Measurements from ENCODE around the gene TBC1D2B. TPM values are rescaled to one million over a fixed set of nuclear protein-coding genes. Genes with fewer than 3 reads are reported as not detected.

TBC1D2B gene
- polyA plus RNA-seq: 10 to 100 TPM in 2 of 4 donors, 1 to 10 TPM in 2; 7.6 to 44.4 (median 11.9) TPM
- long read RNA-seq, donor 1: 0 reads
- long read RNA-seq, donor 2, full-length matches to known transcripts: 12 of 12 reads
- long read RNA-seq, donor 2, partial matches to known transcripts: 0 of 12 reads
- long read RNA-seq, donor 2, other reads (novel, unspliced or antisense): 0 of 12 reads
- long read RNA-seq, donor 3, full-length matches to known transcripts: 31 of 31 reads
- long read RNA-seq, donor 3, partial matches to known transcripts: 0 of 31 reads
- long read RNA-seq, donor 3, other reads (novel, unspliced or antisense): 0 of 31 reads
- long read RNA-seq, donor 4, full-length matches to known transcripts: 1 of 1 reads
- long read RNA-seq, donor 4, partial matches to known transcripts: 0 of 1 reads
- long read RNA-seq, donor 4, other reads (novel, unspliced or antisense): 0 of 1 reads
- long read RNA-seq, donor 5, full-length matches to known transcripts: 14 of 14 reads
- long read RNA-seq, donor 5, partial matches to known transcripts: 0 of 14 reads
- long read RNA-seq, donor 5, other reads (novel, unspliced or antisense): 0 of 14 reads
- long read RNA-seq, donor 6, full-length matches to known transcripts: 22 of 22 reads
- long read RNA-seq, donor 6, partial matches to known transcripts: 0 of 22 reads
- long read RNA-seq, donor 6, other reads (novel, unspliced or antisense): 0 of 22 reads
- long read RNA-seq, donor 7, full-length matches to known transcripts: 10 of 10 reads
- long read RNA-seq, donor 7, partial matches to known transcripts: 0 of 10 reads
- long read RNA-seq, donor 7, other reads (novel, unspliced or antisense): 0 of 10 reads
- long read RNA-seq, donor 8, full-length matches to known transcripts: 5 of 5 reads
- long read RNA-seq, donor 8, partial matches to known transcripts: 0 of 5 reads
- long read RNA-seq, donor 8, other reads (novel, unspliced or antisense): 0 of 5 reads
- long read RNA-seq, donor 9, full-length matches to known transcripts: 7 of 7 reads
- long read RNA-seq, donor 9, partial matches to known transcripts: 0 of 7 reads
- long read RNA-seq, donor 9, other reads (novel, unspliced or antisense): 0 of 7 reads
- long read RNA-seq, donor 10, full-length matches to known transcripts: 25 of 25 reads
- long read RNA-seq, donor 10, partial matches to known transcripts: 0 of 25 reads
- long read RNA-seq, donor 10, other reads (novel, unspliced or antisense): 0 of 25 reads

DNA sequence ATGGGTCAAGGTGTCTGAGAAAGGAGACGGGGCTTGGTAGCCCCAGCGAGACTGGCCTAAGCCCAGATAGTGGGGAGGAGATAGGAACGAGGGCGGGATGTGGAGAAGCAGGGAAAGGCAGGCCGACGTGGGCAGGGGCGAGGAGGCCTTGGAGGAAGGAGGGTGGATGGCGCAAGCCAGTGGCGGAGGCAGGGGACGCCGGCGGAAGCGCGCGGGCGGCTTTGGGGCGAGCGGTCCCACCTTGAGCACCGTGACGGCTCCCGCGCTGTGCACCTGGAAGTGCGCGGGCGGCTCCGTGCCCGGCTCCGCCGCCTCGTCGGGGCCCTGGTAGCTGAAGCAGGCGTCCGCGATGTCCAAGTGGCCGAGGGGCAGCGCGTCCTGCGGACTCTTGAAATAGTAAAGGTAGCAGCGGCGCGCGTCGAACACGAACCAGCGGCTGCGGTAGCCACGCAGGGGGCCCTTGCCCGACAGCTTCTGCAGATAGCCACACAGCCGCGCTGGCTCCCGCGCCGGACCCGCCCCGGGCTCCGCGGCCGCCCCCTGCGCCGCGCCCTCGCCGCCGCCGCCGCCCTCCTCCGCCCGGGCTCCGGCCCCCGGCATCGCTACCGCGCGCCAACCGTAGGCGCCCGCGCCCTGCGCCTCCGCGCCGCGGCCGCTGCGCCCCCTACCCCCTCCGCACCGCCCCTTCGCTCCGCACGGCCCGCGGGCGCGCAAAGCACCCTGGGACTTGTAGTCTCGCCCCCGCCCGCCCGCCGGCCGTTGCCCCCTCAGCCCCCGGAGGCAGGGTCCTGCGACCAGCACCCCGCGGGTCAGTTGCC is at the start of gene TBC1D2B:
Gene TBC1D2B (minus strand): TSS at position 659 of the 818 bp plus-strand sequence. CDS start 59 bp downstream, at position 600.
- Histone ChIP-seq H3K9me3 (ENCODE audit: control insufficient read depth in 2 of 2, insufficient read depth in 1 of 2, low read depth in 1 of 2, low read length in 1 of 2) (no peaks in the 10 kb centered on the region), H3K36me3 (ENCODE audit: control insufficient read depth in 3 of 3, insufficient read depth in 2 of 3, low read depth in 1 of 3, low read length in 3 of 3) (peaks cover 0 to 8% (median 0%) of the 10 kb centered on the region in 3 donors), H3K27me3 (ENCODE audit: control insufficient read depth in 3 of 3, insufficient read depth in 3 of 3, low read length in 3 of 3) (no peaks in the 10 kb centered on the region), H3K4me1 (ENCODE audit: control insufficient read depth in 3 of 3, insufficient read depth in 2 of 3, low read depth in 1 of 3, low read length in 2 of 3) (peaks cover 1 to 45% (median 5%) of the 10 kb centered on the region in 3 donors), H3K27ac (ENCODE audit: low read depth in 1 of 3, low read length in 2 of 3) (peak within 1 kb of the TSS; percentile 88 to 94 (median 92)), H3K4me3 (ENCODE audit: low read depth in 1 of 3, low read length in 3 of 3) (peak within 1 kb of the TSS; percentile 93 to 94 (median 93))
- FAIRE-seq (no peak), DNase-seq (peak; percentile 60 to 81)
- 1% methylated on average over 62 to 104 of the region's 104 CpGs for WGBS, 3 donors

DNA sequence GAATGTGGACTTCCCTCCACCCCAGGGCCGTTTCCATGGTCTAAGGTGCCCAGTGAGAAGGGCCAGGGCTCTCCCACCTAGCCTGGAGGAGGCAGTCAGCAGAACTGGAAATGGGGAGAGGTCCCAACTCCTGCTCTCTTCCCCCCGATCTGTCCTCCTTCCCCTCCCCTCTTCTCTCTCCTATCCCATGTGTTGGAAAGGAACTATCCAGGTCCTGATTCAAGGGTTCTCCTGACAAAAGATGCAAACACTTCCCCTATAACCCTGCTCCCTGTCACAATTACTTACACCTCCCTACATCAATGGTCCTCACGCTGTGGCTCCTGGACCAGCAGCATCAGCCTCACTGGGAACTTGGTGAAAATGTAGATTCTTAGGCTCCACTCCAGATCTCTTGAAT is 47.8 kb upstream of the TBC1D2B start:
- Histone ChIP-seq H3K9me3 (ENCODE audit: control insufficient read depth in 2 of 2, insufficient read depth in 1 of 2, low read depth in 1 of 2, low read length in 1 of 2) (no peaks in the 10 kb centered on the region), H3K36me3 (ENCODE audit: control insufficient read depth in 3 of 3, insufficient read depth in 2 of 3, low read depth in 1 of 3, low read length in 3 of 3) (peaks cover 0 to 67% (median 0%) of the 10 kb centered on the region in 3 donors), H3K4me3 (ENCODE audit: low read depth in 1 of 3, low read length in 3 of 3) (no peak overlapping the region), H3K4me1 (ENCODE audit: control insufficient read depth in 3 of 3, insufficient read depth in 2 of 3, low read depth in 1 of 3, low read length in 2 of 3) (peaks cover 0 to 32% (median 2%) of the 10 kb centered on the region in 3 donors), H3K27me3 (ENCODE audit: control insufficient read depth in 3 of 3, insufficient read depth in 3 of 3, low read length in 3 of 3) (no peaks in the 10 kb centered on the region), H3K27ac (ENCODE audit: low read depth in 1 of 3, low read length in 2 of 3) (no peak overlapping the region)
- 80 to 91% (median 85%) methylated on average over 3 of the region's 3 CpGs for WGBS, 3 donors
- no peak for FAIRE-seq
- DNase-seq: no peak

DNA sequence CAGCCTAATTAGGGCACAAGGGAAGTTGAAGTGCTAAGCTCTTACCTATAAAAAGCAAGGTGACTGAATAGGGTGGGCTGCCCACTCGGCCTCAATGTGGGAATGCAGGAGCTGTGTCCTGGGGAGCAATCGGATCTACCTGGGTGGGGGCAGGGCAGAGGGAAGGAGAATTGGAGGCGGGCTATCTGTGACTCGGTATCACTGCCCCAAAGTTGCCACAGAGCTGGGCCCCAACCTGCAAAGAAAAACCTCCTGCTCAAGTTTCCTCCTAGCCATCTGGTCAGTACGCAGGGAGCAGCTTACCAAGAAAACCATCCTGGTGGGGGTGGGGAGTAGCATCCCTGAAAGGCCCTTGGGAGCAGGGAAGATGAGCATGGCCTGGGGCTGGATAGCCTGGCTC is 43.0 kb upstream of the TBC1D2B start:
- Histone ChIP-seq H3K4me1 (ENCODE audit: control insufficient read depth in 3 of 3, insufficient read depth in 2 of 3, low read depth in 1 of 3, low read length in 2 of 3) (no peaks in the 10 kb centered on the region), H3K27me3 (ENCODE audit: control insufficient read depth in 3 of 3, insufficient read depth in 3 of 3, low read length in 3 of 3) (no peaks in the 10 kb centered on the region), H3K9me3 (ENCODE audit: control insufficient read depth in 2 of 2, insufficient read depth in 1 of 2, low read depth in 1 of 2, low read length in 1 of 2) (no peaks in the 10 kb centered on the region), H3K36me3 (ENCODE audit: control insufficient read depth in 3 of 3, insufficient read depth in 2 of 3, low read depth in 1 of 3, low read length in 3 of 3) (peaks cover 0 to 59% (median 0%) of the 10 kb centered on the region in 3 donors), H3K4me3 (ENCODE audit: low read depth in 1 of 3, low read length in 3 of 3) (no peak overlapping the region), H3K27ac (ENCODE audit: low read depth in 1 of 3, low read length in 2 of 3) (no peak overlapping the region)
- no peak for DNase-seq
- 87 to 94% (median 89%) methylated on average over 5 of the region's 5 CpGs for WGBS, 3 donors
- FAIRE-seq: no peak

- Histone ChIP-seq H3K9me3 (ENCODE audit: control insufficient read depth in 2 of 2, insufficient read depth in 1 of 2, low read depth in 1 of 2, low read length in 1 of 2) (no peaks in the 10 kb centered on the region), H3K27me3 (ENCODE audit: control insufficient read depth in 3 of 3, insufficient read depth in 3 of 3, low read length in 3 of 3) (no peaks in the 10 kb centered on the region), H3K4me3 (ENCODE audit: low read depth in 1 of 3, low read length in 3 of 3) (no peak overlapping the region), H3K36me3 (ENCODE audit: control insufficient read depth in 3 of 3, insufficient read depth in 2 of 3, low read depth in 1 of 3, low read length in 3 of 3) (peaks cover 0 to 41% (median 0%) of the 10 kb centered on the region in 3 donors), H3K4me1 (ENCODE audit: control insufficient read depth in 3 of 3, insufficient read depth in 2 of 3, low read depth in 1 of 3, low read length in 2 of 3) (peaks cover 0 to 8% (median 0%) of the 10 kb centered on the region in 3 donors), H3K27ac (ENCODE audit: low read depth in 1 of 3, low read length in 2 of 3) (no peak overlapping the region)
- DNase-seq (no peak), FAIRE-seq (no peak)
- 57 to 80% (median 73%) methylated on average over 3 of the region's 3 CpGs for WGBS, 3 donors
Measured at GRCh38 chr15:78112551-78112950, 35.0 kb upstream of the TBC1D2B start.

GRCh38 chr15:78111788-78112187 is 34.3 kb upstream of the TBC1D2B start:
- FAIRE-seq: no peak
- no peaks in the 10 kb centered on the region for H3K27me3 ChIP-seq (ENCODE audit: control insufficient read depth in 3 of 3, insufficient read depth in 3 of 3, low read length in 3 of 3)
- peaks cover 0 to 8% (median 0%) of the 10 kb centered on the region in 3 donors for H3K4me1 ChIP-seq (ENCODE audit: control insufficient read depth in 3 of 3, insufficient read depth in 2 of 3, low read depth in 1 of 3, low read length in 2 of 3)
- no peak overlapping the region for H3K4me3 ChIP-seq (ENCODE audit: low read depth in 1 of 3, low read length in 3 of 3)
- peaks cover 0 to 47% (median 0%) of the 10 kb centered on the region in 3 donors for H3K36me3 ChIP-seq (ENCODE audit: control insufficient read depth in 3 of 3, insufficient read depth in 2 of 3, low read depth in 1 of 3, low read length in 3 of 3)
- 87 to 93% (median 88%) methylated on average over 3 of the region's 3 CpGs for WGBS, 3 donors
- no peak for DNase-seq
- H3K9me3 ChIP-seq (ENCODE audit: control insufficient read depth in 2 of 2, insufficient read depth in 1 of 2, low read depth in 1 of 2, low read length in 1 of 2): no peaks in the 10 kb centered on the region
- H3K27ac ChIP-seq (ENCODE audit: low read depth in 1 of 3, low read length in 2 of 3): no peak overlapping the region

GRCh38 chr15:78110916-78111475 is 33.5 kb upstream of the TBC1D2B start:
- FAIRE-seq (no peak), DNase-seq (no peak)
- 94 to 98% (median 94%) methylated on average over 10 of the region's 10 CpGs for WGBS, 3 donors

DNA sequence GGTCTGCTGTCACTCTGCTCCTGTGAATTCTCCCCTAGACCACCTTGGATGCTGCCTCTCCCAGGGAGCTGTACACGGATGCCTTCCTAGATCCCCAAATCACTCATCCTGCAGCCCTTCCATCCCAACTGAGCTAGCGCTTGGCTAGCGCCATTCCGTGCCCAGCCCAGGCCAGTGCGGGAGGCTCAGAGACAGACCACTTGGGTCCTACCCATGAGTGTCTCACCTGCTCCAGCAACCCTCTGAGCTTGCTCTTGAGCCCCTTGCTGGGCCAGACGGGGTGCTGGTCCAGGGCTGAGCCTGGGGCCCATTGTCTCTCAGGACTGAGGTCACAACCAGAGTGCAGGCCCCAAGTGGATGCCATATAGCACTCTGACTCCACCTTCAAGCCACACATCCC is 32.6 kb upstream of the TBC1D2B start:
- FAIRE-seq (no peak), DNase-seq (no peak)
- no peak overlapping the region for H3K4me3 ChIP-seq (ENCODE audit: low read depth in 1 of 3, low read length in 3 of 3)
- peaks cover 0 to 23% (median 2%) of the 10 kb centered on the region in 3 donors for H3K4me1 ChIP-seq (ENCODE audit: control insufficient read depth in 3 of 3, insufficient read depth in 2 of 3, low read depth in 1 of 3, low read length in 2 of 3)
- H3K9me3 ChIP-seq (ENCODE audit: control insufficient read depth in 2 of 2, insufficient read depth in 1 of 2, low read depth in 1 of 2, low read length in 1 of 2): no peaks in the 10 kb centered on the region
- H3K27ac ChIP-seq (ENCODE audit: low read depth in 1 of 3, low read length in 2 of 3): no peak overlapping the region
- H3K36me3 ChIP-seq (ENCODE audit: control insufficient read depth in 3 of 3, insufficient read depth in 2 of 3, low read depth in 1 of 3, low read length in 3 of 3): peaks cover 0 to 62% (median 0%) of the 10 kb centered on the region in 3 donors
- no peaks in the 10 kb centered on the region for H3K27me3 ChIP-seq (ENCODE audit: control insufficient read depth in 3 of 3, insufficient read depth in 3 of 3, low read length in 3 of 3)
- 94 to 99% (median 95%) methylated on average over 6 of the region's 6 CpGs for WGBS, 3 donors

More at GRCh38 chr15:78110916-78111475, 33.5 kb upstream of the TBC1D2B start:
- no peaks in the 10 kb centered on the region for H3K27me3 ChIP-seq (ENCODE audit: control insufficient read depth in 3 of 3, insufficient read depth in 3 of 3, low read length in 3 of 3)
- H3K4me1 ChIP-seq (ENCODE audit: control insufficient read depth in 3 of 3, insufficient read depth in 2 of 3, low read depth in 1 of 3, low read length in 2 of 3): peaks cover 0 to 15% (median 0%) of the 10 kb centered on the region in 3 donors
- H3K4me3 ChIP-seq (ENCODE audit: low read depth in 1 of 3, low read length in 3 of 3): no peak overlapping the region
- H3K27ac ChIP-seq (ENCODE audit: low read depth in 1 of 3, low read length in 2 of 3): no peak overlapping the region
- no peaks in the 10 kb centered on the region for H3K9me3 ChIP-seq (ENCODE audit: control insufficient read depth in 2 of 2, insufficient read depth in 1 of 2, low read depth in 1 of 2, low read length in 1 of 2)
- H3K36me3 ChIP-seq (ENCODE audit: control insufficient read depth in 3 of 3, insufficient read depth in 2 of 3, low read depth in 1 of 3, low read length in 3 of 3): peaks cover 0 to 55% (median 0%) of the 10 kb centered on the region in 3 donors

All from small intestine (tissue), 16 donors.